GM12873 (cell line): Measurements from ENCODE around the gene GNG13.

Source experiments
- TF ChIP-seq, protein P1 (sequence below): IDR thresholded peaks from 2 replicates; pipeline ENCODE4 v1.5.1; 2012; ENCODE audit warnings: low read depth, mild to moderate bottlenecking, moderate library complexity, low read length, control low read depth; ENCODE audit not compliant: insufficient read depth; ENCODE audit errors: missing control alignments

GNG13 gene

GRCh38 chr16:764848-765487, 35.6 kb downstream of the GNG13 start:
- TF ChIP-seq, protein P1, sequence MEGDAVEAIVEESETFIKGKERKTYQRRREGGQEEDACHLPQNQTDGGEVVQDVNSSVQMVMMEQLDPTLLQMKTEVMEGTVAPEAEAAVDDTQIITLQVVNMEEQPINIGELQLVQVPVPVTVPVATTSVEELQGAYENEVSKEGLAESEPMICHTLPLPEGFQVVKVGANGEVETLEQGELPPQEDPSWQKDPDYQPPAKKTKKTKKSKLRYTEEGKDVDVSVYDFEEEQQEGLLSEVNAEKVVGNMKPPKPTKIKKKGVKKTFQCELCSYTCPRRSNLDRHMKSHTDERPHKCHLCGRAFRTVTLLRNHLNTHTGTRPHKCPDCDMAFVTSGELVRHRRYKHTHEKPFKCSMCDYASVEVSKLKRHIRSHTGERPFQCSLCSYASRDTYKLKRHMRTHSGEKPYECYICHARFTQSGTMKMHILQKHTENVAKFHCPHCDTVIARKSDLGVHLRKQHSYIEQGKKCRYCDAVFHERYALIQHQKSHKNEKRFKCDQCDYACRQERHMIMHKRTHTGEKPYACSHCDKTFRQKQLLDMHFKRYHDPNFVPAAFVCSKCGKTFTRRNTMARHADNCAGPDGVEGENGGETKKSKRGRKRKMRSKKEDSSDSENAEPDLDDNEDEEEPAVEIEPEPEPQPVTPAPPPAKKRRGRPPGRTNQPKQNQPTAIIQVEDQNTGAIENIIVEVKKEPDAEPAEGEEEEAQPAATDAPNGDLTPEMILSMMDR: no peak

GRCh38 chr16:764184-764750, 36.3 kb downstream of the GNG13 start:
- TF ChIP-seq, protein P1: no peak

DNA sequence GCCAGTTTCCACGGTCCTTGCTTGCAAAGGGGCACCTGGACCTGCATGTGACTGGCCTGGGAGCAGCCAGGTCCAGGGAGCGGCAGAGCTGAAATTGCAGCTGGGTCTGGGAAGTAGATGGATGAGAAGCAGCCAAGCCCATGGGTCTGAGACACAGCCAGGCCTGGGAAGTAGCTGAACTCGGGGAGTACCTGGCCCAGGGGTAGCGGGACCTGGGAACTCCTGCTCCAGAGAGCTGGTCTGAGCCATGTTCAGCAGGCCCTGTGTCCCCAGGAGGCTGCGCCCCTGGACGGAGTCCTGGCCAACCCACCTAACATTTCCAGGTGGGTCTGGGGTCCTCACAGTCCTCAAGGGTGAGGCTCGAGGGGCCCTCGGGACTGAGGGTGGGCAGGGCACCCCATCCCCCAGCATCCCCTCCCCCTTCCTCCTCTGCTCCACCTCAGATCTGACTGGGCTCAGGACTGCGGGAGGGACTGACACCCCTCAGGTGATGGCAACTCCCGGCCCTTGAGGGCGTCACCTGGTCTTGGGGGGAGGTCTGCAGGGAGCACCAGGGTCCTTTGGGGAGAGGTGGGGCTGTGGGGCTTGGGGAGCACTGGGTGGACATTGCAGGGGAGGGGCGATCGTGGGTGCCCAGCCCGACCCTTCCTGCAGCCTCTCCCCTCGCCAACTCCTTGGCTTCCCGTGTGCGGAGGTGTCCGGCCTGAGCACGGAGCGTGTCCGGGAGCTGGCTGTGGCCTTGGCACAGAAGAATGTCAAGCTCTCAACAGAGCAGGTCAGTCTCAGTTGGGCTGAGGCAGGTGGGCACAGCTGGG, 37.0 kb downstream of the GNG13 start:
- TF ChIP-seq, protein P1: no peak

- TF ChIP-seq, protein P1: no peak
These were observed 37.8 kb downstream of the GNG13 start for GRCh38 chr16:762595-763268.

DNA sequence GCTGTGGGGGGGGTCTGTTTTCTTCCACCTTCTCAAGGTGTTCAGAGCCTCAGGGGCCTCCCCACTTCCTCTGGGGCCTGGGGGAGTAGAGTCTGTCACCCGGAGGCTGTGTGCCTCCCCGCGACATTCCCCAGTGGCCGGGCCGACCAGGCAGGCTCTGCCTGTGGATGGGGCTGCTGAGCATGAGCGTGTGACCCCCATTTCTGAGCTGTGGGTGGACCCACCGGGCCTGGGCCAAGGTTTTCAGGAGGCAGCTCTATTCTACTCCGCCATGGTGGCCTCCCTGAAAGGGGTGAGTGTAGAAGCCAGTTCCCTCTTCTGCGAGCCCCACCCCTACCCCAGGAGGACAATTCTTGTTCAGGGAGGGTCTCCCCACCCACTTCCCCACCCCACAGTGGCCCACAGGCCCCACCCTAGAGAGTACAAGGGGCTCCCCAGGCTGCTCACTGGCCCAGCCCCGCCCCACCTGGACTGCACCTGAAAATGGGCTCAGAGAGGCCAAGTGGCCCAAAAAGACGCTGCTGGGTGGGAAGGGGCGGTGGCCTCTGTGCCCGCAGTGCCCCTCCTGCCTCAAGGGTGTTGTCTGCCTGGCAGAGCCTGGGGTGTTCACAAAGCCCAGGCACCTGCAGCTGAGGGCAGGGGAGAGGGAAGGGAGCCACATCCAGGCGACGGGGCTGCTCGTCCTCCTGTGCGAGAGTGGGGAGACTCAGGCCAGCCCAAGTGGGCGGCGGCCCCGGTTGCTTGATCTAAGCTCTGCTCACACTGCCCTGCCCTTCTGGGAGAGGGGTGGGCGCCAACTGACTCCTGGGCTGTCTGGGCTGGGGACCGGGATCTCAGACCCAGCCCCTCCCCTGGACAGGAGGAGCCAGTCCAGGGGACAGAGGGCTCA, 38.7 kb downstream of the GNG13 start:
- TF ChIP-seq, protein P1: no peak

DNA sequence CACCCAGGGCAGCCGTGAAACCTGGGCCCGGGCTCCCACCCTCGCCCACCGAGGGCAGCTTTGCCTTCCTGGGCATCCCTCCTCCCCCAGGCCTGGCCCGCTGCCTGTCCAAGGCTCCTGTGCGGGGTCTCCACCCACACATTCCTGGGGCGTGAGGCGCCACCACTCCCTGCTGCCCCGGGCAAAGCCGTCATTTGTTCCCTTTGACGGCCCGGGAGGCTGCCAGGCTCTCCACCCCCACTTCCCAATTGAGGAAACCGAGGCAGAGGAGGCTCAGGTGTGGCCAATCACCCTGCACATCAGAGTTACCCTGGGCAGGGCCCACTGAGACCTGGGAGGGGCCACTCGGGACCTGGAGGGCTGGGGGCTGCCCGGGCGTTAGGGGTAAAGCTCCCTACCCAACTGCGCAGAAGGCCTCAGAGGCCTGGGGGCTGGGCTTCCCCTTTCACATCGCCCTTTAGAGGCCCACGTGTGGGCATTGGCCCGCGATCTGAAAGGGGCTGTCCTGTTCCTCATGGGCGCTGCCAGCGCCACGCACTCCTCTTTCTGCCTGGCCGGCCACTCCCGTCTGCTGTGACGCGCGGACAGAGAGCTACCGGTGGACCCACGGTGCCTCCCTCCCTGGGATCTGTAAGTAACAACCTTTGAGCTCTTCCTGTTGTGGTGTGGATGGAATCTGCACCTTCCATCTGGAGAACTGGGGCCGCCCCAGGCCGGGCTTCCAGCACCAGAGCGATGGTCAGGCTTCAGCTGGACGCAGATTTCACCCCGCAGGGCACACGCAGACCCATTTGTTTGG, 39.8 kb downstream of the GNG13 start, which contains the start of gene MSLN:
Gene MSLN (plus strand): TSS at position 190 of the 799 bp plus-strand sequence. CDS start 1,947 bp downstream, outside the sequence.
- TF ChIP-seq, protein P1: no peak
